WTC11 (cell line): ENCODE data around the gene RFNG.

Experiments
- CTCF ChIP-seq: fragments of 200-600 bp; IDR thresholded peaks from 2 replicates; pipeline ENCODE4 v1.8.0; 2022; ENCODE audit warnings: antibody characterized with exemption
- ESRRA ChIP-seq: sonication (generic); formaldehyde crosslinking; IDR thresholded peaks from 2 replicates; pipeline ENCODE4 v1.8.1; 2022; ENCODE audit warnings: mild to moderate bottlenecking, missing genetic modification reagents, borderline replicate concordance
- IRF1 ChIP-seq: sonication (generic); formaldehyde crosslinking; IDR thresholded peaks from 2 replicates; pipeline ENCODE4 v1.8.0; 2023; ENCODE audit warnings: missing genetic modification reagents
- NR1H2 ChIP-seq: sonication (generic); formaldehyde crosslinking; IDR thresholded peaks from 2 replicates; pipeline ENCODE4 v1.9.0; 2021; ENCODE audit warnings: mild to moderate bottlenecking, moderate library complexity, missing genetic modification reagents
- ZNF263 ChIP-seq: sonication (generic); formaldehyde crosslinking; IDR thresholded peaks from 2 replicates; pipeline ENCODE4 v1.8.1; 2022; ENCODE audit warnings: low read depth, mild to moderate bottlenecking, moderate library complexity, missing genetic modification reagents
- TF ChIP-seq, protein P1 (sequence below): sonication (generic); formaldehyde crosslinking; IDR thresholded peaks from 2 replicates; pipeline ENCODE4 v1.8.1; 2023; ENCODE audit warnings: mild to moderate bottlenecking, missing genetic modification reagents
- TF ChIP-seq, protein P2 (sequence below): fragments of 250-450 bp; sonication (Bioruptor Pico); IDR thresholded peaks from 2 replicates; pipeline ENCODE4 v1.9.0; 2021; ENCODE audit warnings: mild to moderate bottlenecking, borderline replicate concordance

GRCh38 chr17:82094931-82095776, 43.5 kb upstream of the RFNG start:
- no peak for TF ChIP-seq CTCF
- TF ChIP-seq, protein P1, sequence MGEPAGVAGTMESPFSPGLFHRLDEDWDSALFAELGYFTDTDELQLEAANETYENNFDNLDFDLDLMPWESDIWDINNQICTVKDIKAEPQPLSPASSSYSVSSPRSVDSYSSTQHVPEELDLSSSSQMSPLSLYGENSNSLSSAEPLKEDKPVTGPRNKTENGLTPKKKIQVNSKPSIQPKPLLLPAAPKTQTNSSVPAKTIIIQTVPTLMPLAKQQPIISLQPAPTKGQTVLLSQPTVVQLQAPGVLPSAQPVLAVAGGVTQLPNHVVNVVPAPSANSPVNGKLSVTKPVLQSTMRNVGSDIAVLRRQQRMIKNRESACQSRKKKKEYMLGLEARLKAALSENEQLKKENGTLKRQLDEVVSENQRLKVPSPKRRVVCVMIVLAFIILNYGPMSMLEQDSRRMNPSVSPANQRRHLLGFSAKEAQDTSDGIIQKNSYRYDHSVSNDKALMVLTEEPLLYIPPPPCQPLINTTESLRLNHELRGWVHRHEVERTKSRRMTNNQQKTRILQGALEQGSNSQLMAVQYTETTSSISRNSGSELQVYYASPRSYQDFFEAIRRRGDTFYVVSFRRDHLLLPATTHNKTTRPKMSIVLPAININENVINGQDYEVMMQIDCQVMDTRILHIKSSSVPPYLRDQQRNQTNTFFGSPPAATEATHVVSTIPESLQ (CRISPR knock-in tag), result no peak
- no peak for TF ChIP-seq ZNF263 (CRISPR knock-in tag)
- no peak for TF ChIP-seq ESRRA
- no peak for TF ChIP-seq NR1H2 (CRISPR knock-in tag)
- TF ChIP-seq, protein P2, sequence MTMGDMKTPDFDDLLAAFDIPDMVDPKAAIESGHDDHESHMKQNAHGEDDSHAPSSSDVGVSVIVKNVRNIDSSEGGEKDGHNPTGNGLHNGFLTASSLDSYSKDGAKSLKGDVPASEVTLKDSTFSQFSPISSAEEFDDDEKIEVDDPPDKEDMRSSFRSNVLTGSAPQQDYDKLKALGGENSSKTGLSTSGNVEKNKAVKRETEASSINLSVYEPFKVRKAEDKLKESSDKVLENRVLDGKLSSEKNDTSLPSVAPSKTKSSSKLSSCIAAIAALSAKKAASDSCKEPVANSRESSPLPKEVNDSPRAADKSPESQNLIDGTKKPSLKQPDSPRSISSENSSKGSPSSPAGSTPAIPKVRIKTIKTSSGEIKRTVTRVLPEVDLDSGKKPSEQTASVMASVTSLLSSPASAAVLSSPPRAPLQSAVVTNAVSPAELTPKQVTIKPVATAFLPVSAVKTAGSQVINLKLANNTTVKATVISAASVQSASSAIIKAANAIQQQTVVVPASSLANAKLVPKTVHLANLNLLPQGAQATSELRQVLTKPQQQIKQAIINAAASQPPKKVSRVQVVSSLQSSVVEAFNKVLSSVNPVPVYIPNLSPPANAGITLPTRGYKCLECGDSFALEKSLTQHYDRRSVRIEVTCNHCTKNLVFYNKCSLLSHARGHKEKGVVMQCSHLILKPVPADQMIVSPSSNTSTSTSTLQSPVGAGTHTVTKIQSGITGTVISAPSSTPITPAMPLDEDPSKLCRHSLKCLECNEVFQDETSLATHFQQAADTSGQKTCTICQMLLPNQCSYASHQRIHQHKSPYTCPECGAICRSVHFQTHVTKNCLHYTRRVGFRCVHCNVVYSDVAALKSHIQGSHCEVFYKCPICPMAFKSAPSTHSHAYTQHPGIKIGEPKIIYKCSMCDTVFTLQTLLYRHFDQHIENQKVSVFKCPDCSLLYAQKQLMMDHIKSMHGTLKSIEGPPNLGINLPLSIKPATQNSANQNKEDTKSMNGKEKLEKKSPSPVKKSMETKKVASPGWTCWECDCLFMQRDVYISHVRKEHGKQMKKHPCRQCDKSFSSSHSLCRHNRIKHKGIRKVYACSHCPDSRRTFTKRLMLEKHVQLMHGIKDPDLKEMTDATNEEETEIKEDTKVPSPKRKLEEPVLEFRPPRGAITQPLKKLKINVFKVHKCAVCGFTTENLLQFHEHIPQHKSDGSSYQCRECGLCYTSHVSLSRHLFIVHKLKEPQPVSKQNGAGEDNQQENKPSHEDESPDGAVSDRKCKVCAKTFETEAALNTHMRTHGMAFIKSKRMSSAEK (CRISPR knock-in tag), result no peak
- no peak for TF ChIP-seq IRF1 (CRISPR knock-in tag)
